HCT116 (cell line): ENCODE data around the gene DCAF6.

ENCODE experiments used
- CTCF ChIP-seq, 3 experiments: fragments of 200-600 bp in 1 of 3; sonication (generic) in 1 of 3; IDR thresholded peaks in 2 of 3; conservative IDR thresholded peaks in 1 of 3; 2 replicates each; pipeline ENCODE4 v1.5.1; 2012 to 2017; ENCODE audit warnings: low read depth in 2 of 3, low read length in 2 of 3, antibody characterized with exemption in 1 of 3, borderline replicate concordance in 1 of 3, control low read depth in 1 of 3, mild to moderate bottlenecking in 1 of 3, mixed read lengths in 1 of 3, mixed run types in 1 of 3, moderate library complexity in 1 of 3; ENCODE audit not compliant: insufficient read depth in 1 of 3
- EZH2 ChIP-seq: fragments of 200-600 bp; sonication (generic); IDR thresholded peaks from 2 replicates; pipeline ENCODE4 v1.6.1; 2017; ENCODE audit warnings: antibody characterized with exemption, mixed run types
- EZH2phosphoT487 ChIP-seq: fragments of 200-600 bp; IDR thresholded peaks from 2 replicates; pipeline ENCODE4 v1.6.1; 2018; ENCODE audit warnings: antibody characterized with exemption, borderline replicate concordance

- TF ChIP-seq EZH2phosphoT487: no peak
- no peak for TF ChIP-seq CTCF (IDR thresholded peaks at IDR 0.05 in 2 of 3, conservative IDR thresholded peaks at IDR 0.05 in 1 of 3; ENCODE audit: borderline replicate concordance in 1 of 3, insufficient read depth in 1 of 3, low read depth in 2 of 3, low read length in 2 of 3)
- TF ChIP-seq EZH2: no peak
Measured at GRCh38 chr1:167936068-167936929, at the start of gene DCAF6.
